K562 (cell line): ENCODE data around the gene NECTIN4. TPM values are rescaled to one million over a fixed set of nuclear protein-coding genes. Genes with fewer than 3 reads are reported as not detected.

Source experiments
- ATAC-seq: fragments of 200-7000 bp; cut with Tn5 transposase; 3 replicates; pipeline ENCODE4 v1.9.1; 2020; ENCODE audit warnings: moderate library complexity
- BruUV-seq: library from RNA; stranded (reverse); fragments of 400-500 nt; replicated peaks from 2 replicates; lab custom pipeline; 2021; lab: Mats Ljungman, UMichigan
- CTCF ChIA-PET: fragments of 300-600 bp; formaldehyde crosslinking; extraction: SDS; loops from one replicate; lab custom pipeline; 2021; ENCODE audit warnings: low intra/inter-chr PET ratio; lab: Yijun Ruan, JAX
- POLR2A ChIA-PET: fragments of 300-600, 350-650 bp; sonication (Branson Sonifier 250); formaldehyde crosslinking; extraction: SDS; loops from one replicate; lab custom pipeline; 2021; ENCODE audit warnings: antibody characterized with exemption, inconsistent platforms; lab: Yijun Ruan, JAX
- DNase-seq, 4 experiments: peaks; one replicate each; pipeline versions ENCODE4 v3.0.0 to v3.0.0-alpha.2; 2011 to 2018; ENCODE audit warnings: low spot score in 3 of 4, mixed read lengths in 3 of 4; ENCODE audit errors: extremely low read depth in 1 of 4
- FAIRE-seq: peaks from 2 replicates; lab custom pipeline; 2011; peaks lifted over from hg19 to GRCh38; lab: Jason Lieb, UNC
- H2AFZ ChIP-seq: 2 replicates; pipeline ENCODE4 v1.6.0; 2011; ENCODE audit warnings: low read depth, low read length, control low read depth, inconsistent platforms
- H3K27ac ChIP-seq: fragments of 200-600 bp; 3 replicates; pipeline ENCODE4 v1.8.0; 2011; ENCODE audit warnings: low read depth, mild to moderate bottlenecking, control low read depth, inconsistent platforms, low read length, moderate library complexity, mixed read lengths; ENCODE audit errors: extremely low read depth
- H3K27me3 ChIP-seq, 2 experiments: fragments of 300-600 bp in 1 of 2; 2 replicates in 1 of 2; 3 replicates in 1 of 2; pipeline versions ENCODE4 v1.6.0 to v1.8.0; 2011; ENCODE audit warnings: inconsistent platforms in 2 of 2, low read length in 2 of 2, mild to moderate bottlenecking in 1 of 2, mixed read lengths in 1 of 2, moderate library complexity in 1 of 2; ENCODE audit not compliant: control insufficient read depth in 2 of 2, insufficient read depth in 2 of 2
- H3K36me3 ChIP-seq: fragments of 300-600 bp; 3 replicates; pipeline ENCODE4 v1.8.0; 2011; ENCODE audit warnings: mild to moderate bottlenecking, low read length, inconsistent platforms; ENCODE audit not compliant: control insufficient read depth, insufficient read depth
- H3K4me1 ChIP-seq, 2 experiments: fragments of 200-600 bp in 1 of 2; replicated peaks in 1 of 2; 2 replicates in 1 of 2; 3 replicates in 1 of 2; pipeline versions ENCODE4 v1.5.1 to v1.8.0; 2011; ENCODE audit warnings: inconsistent platforms in 2 of 2, low read length in 2 of 2, mild to moderate bottlenecking in 1 of 2, mixed read lengths in 1 of 2, moderate library complexity in 1 of 2; ENCODE audit not compliant: control insufficient read depth in 2 of 2, insufficient read depth in 2 of 2
- H3K4me2 ChIP-seq: 2 replicates; pipeline ENCODE4 v1.6.1; 2011; ENCODE audit warnings: low read length, control low read depth, inconsistent platforms, mixed read lengths; ENCODE audit not compliant: insufficient read depth
- H3K4me3 ChIP-seq: fragments of 200-600 bp; sonication (generic), shearing (Covaris generic); 2 replicates; pipeline ENCODE4 v1.5.1; 2016; ENCODE audit warnings: control low read depth, inconsistent platforms
- H3K79me2 ChIP-seq: fragments of 200-600 bp; 3 replicates; pipeline ENCODE4 v1.8.0; 2011; ENCODE audit warnings: low read length, inconsistent platforms; ENCODE audit not compliant: control insufficient read depth, insufficient read depth
- H3K9ac ChIP-seq, 2 experiments: 2 replicates each; pipeline versions ENCODE4 v1.6.0 to v1.6.1; 2011; ENCODE audit warnings: low read depth in 2 of 2, low read length in 2 of 2, control low read depth in 1 of 2, inconsistent platforms in 1 of 2, mild to moderate bottlenecking in 1 of 2, mixed read lengths in 1 of 2; ENCODE audit not compliant: insufficient read depth in 1 of 2
- H3K9me1 ChIP-seq: one replicate; pipeline ENCODE4 v1.6.0; 2011; ENCODE audit warnings: inconsistent platforms, mild to moderate bottlenecking, low read length, moderate library complexity; ENCODE audit not compliant: control insufficient read depth, insufficient read depth
- H3K9me3 ChIP-seq: replicated peaks from 2 replicates; pipeline ENCODE4 v1.5.1; 2011; ENCODE audit warnings: low read depth, low read length, inconsistent platforms; ENCODE audit not compliant: control insufficient read depth, insufficient read depth
- H4K20me1 ChIP-seq: replicated peaks from 2 replicates; pipeline ENCODE4 v1.6.1; 2011; ENCODE audit warnings: low read length, inconsistent platforms, mixed read lengths; ENCODE audit not compliant: control insufficient read depth, insufficient read depth
- DACH1 ChIP-seq: fragments of 450-650 bp; IDR thresholded peaks from 2 replicates; pipeline ENCODE4 v1.6.1; 2018; ENCODE audit not compliant: partially characterized antibody
- EZH2 ChIP-seq: IDR thresholded peaks from 2 replicates; pipeline ENCODE4 v1.6.1; 2012; ENCODE audit warnings: low read depth, mild to moderate bottlenecking, inconsistent platforms, low read length, borderline replicate concordance
- MYBL2 ChIP-seq, 2 experiments: fragments of 450-650 bp in 1 of 2; sonication (generic) in 1 of 2; formaldehyde crosslinking in 1 of 2; IDR thresholded peaks; 2 replicates each; pipeline versions ENCODE4 v1.6.1 to v1.8.1; 2017 to 2022; ENCODE audit warnings: borderline replicate concordance in 1 of 2, inconsistent platforms in 1 of 2, low read depth in 1 of 2, mild to moderate bottlenecking in 1 of 2, missing genetic modification reagents in 1 of 2, moderate library complexity in 1 of 2
- ZNF444 ChIP-seq: fragments of 250-450 bp; sonication (Bioruptor Pico); IDR thresholded peaks from 2 replicates; pipeline ENCODE4 v1.4.0; 2020; ENCODE audit warnings: mild to moderate bottlenecking, moderate library complexity
- WGBS: fragments of 100-300 bp; shearing (Covaris generic); methylation state at CpG from one replicate; pipeline ENCODE4 v1.1.6; 2016; ENCODE audit warnings: low coverage, mixed read lengths; ENCODE audit not compliant: insufficient coverage; ENCODE audit errors: missing lambda C conversion rate; 5-methylcytosine and 5-hydroxymethylcytosine counted together
- in situ Hi-C: fragments of 300-500 bp; cut with MboI; formaldehyde crosslinking; loops from 4 replicates; pipeline ENCODE4 v1.15.0; 2018; ENCODE audit warnings: inconsistent platforms, mixed read lengths
- intact Hi-C: fragments of 100-400 bp; cut with micrococcal nuclease; formaldehyde crosslinking; loops from 2 replicates; pipeline ENCODE4 v1.14.2; 2022
- polyA plus RNA-seq, 8 experiments: library from polyadenylated mRNA; depleted of rRNA in 4 of 8; stranded (reverse) in 5 of 8; unstranded in 3 of 8; fragments of >200 nt; fragmentation: Nextera tagmentation in 2 of 8; fragmentation: Illumina TruSeq in 1 of 8; extraction: Ambion mirVana in 2 of 8; extraction: Trizol in 1 of 8; gene quantifications; 2 replicates each; pipeline versions ENCODE4 v1.2.1 to v1.2.3, GENCODE V29; 2011 to 2014; ENCODE audit warnings: inconsistent platforms in 1 of 8, missing spikeins in 1 of 8
- total RNA-seq, 7 experiments: library from RNA; depleted of rRNA in 6 of 7; stranded (reverse); fragments of >200 nt in 6 of 7; fragmentation: Illumina TruSeq in 2 of 7; extraction: Trizol in 2 of 7; gene quantifications; 2 replicates each; pipeline versions ENCODE4 v1.2.1 to v1.2.3, GENCODE V29; 2011 to 2021; ENCODE audit warnings: low replicate concordance in 1 of 7
- TF ChIP-seq, protein P1 (sequence below): sonication (generic); formaldehyde crosslinking; IDR thresholded peaks from 2 replicates; pipeline ENCODE4 v1.8.0; 2022; ENCODE audit warnings: missing genetic modification reagents, mild to moderate bottlenecking, borderline replicate concordance
- TF ChIP-seq, protein P2 (sequence below): fragments of 200-800 bp; sonication (Bioruptor generic); IDR thresholded peaks from 2 replicates; pipeline ENCODE4 v1.6.1; 2017; ENCODE audit warnings: missing genetic modification characterization, missing compliant biosample characterization
- TF ChIP-seq, protein P3 (sequence below): IDR thresholded peaks from 3 replicates; pipeline ENCODE4 v1.6.1; 2011; ENCODE audit warnings: borderline replicate concordance, mild to moderate bottlenecking, moderate library complexity; ENCODE audit not compliant: insufficient read length; ENCODE audit errors: extremely low read depth
- TF ChIP-seq, protein P4 (sequence below), 3 experiments: IDR thresholded peaks in 2 of 3; conservative IDR thresholded peaks in 1 of 3; 2 replicates each; pipeline ENCODE4 v1.5.1; 2011 to 2012; ENCODE audit warnings: low read length in 3 of 3, mild to moderate bottlenecking in 3 of 3, control low read depth in 2 of 3, improper control_type of control experiment in 1 of 3, inconsistent platforms in 1 of 3, low read depth in 1 of 3, mixed read lengths in 1 of 3, moderate library complexity in 1 of 3; ENCODE audit not compliant: insufficient read depth in 2 of 3

NECTIN4 gene
- total and polyA plus RNA-seq, 9 of the 15 experiments (the other 6 are each of a cell fraction or from before 2014, with no cell fraction given) = 0.01 to 0.09 TPM; not detected in 7

DNA sequence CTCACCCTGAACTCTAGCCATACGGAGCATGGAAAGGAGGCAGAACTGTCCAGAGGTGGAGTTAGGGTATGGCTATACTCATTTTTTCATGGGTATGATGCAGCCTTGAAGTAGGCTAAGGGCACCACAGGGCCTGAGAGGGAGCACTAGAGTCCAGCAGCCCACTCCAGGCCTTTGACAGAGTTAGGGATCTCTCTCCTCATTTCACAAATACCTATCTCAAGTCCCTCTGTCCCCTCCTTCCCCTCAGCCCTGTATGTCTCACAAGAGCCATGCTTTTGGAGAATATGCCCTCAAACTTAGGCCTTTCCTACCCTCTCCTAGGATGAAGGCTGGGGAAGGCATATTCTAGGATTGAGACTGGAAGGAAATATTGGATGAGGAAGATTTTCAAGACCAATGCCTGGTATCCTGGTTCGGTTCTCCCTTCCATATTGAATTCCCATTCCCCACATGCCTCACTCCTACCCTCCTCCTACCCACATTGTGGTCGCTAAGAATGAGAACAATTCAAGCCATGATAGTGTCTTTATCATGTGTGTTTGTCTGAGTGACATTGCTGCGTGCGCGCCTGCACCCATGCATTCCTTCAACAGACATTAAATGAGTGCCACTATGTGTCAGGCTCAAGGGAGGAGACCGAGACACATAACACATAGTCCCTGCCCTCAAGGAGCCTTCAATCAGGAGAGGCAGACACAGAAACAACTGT is 2.6 kb upstream of the NECTIN4 start:
- BruUV-seq = no TSS peak
- no peak overlapping the region for H3K4me3 ChIP-seq
- ATAC-seq = no peak
- FAIRE-seq = no peak
- ChIA-PET POLR2A (no interaction called here), CTCF (no interaction called here)
- H3K4me2 ChIP-seq = no peak overlapping the region
- intact Hi-C loops (no loop called here), in situ Hi-C loops (loop anchor here (10.0 to 25.0 kb wide), 2 partner anchors 97 to 255 kb away; no protein-coding TSS in a partner anchor)
- no peak for DNase-seq
- H3K79me2 ChIP-seq = no peaks in the 10 kb centered on the region
- H4K20me1 ChIP-seq = no peaks in the 10 kb centered on the region
- WGBS = 45% methylated on average over 7 of the region's 7 CpGs
- peaks cover 0 to 5% of the 10 kb centered on the region in 2 experiments; a peak in 2 of 5 replicates for H3K4me1 ChIP-seq
- 0 out of 2 replicates have a peak, but pooled peaks cover 3% of the 10 kb centered on the region for H3K9me3 ChIP-seq
- no peak overlapping the region for H3K9ac ChIP-seq
- H2AFZ ChIP-seq = no peak overlapping the region
- H3K27me3 ChIP-seq = no peaks in the 10 kb centered on the region
- no peak overlapping the region for H3K27ac ChIP-seq
- no peaks in the 10 kb centered on the region for H3K9me1 ChIP-seq
- no peaks in the 10 kb centered on the region for H3K36me3 ChIP-seq
- no peak for TF ChIP-seq MYBL2 (IDR thresholded peaks at IDR 0.05; ENCODE audit: low read depth)
- no peak for TF ChIP-seq MYBL2 (CRISPR knock-in tag; IDR thresholded peaks at IDR 0.05; ENCODE audit: borderline replicate concordance)
- TF ChIP-seq, protein P1, sequence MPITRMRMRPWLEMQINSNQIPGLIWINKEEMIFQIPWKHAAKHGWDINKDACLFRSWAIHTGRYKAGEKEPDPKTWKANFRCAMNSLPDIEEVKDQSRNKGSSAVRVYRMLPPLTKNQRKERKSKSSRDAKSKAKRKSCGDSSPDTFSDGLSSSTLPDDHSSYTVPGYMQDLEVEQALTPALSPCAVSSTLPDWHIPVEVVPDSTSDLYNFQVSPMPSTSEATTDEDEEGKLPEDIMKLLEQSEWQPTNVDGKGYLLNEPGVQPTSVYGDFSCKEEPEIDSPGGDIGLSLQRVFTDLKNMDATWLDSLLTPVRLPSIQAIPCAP = no peak
- TF ChIP-seq, protein P2, sequence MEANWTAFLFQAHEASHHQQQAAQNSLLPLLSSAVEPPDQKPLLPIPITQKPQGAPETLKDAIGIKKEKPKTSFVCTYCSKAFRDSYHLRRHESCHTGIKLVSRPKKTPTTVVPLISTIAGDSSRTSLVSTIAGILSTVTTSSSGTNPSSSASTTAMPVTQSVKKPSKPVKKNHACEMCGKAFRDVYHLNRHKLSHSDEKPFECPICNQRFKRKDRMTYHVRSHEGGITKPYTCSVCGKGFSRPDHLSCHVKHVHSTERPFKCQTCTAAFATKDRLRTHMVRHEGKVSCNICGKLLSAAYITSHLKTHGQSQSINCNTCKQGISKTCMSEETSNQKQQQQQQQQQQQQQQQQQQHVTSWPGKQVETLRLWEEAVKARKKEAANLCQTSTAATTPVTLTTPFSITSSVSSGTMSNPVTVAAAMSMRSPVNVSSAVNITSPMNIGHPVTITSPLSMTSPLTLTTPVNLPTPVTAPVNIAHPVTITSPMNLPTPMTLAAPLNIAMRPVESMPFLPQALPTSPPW (CRISPR knock-in tag) = no peak
- TF ChIP-seq DACH1 = no peak
- TF ChIP-seq, protein P3, sequence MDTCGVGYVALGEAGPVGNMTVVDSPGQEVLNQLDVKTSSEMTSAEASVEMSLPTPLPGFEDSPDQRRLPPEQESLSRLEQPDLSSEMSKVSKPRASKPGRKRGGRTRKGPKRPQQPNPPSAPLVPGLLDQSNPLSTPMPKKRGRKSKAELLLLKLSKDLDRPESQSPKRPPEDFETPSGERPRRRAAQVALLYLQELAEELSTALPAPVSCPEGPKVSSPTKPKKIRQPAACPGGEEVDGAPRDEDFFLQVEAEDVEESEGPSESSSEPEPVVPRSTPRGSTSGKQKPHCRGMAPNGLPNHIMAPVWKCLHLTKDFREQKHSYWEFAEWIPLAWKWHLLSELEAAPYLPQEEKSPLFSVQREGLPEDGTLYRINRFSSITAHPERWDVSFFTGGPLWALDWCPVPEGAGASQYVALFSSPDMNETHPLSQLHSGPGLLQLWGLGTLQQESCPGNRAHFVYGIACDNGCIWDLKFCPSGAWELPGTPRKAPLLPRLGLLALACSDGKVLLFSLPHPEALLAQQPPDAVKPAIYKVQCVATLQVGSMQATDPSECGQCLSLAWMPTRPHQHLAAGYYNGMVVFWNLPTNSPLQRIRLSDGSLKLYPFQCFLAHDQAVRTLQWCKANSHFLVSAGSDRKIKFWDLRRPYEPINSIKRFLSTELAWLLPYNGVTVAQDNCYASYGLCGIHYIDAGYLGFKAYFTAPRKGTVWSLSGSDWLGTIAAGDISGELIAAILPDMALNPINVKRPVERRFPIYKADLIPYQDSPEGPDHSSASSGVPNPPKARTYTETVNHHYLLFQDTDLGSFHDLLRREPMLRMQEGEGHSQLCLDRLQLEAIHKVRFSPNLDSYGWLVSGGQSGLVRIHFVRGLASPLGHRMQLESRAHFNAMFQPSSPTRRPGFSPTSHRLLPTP = no peak
- TF ChIP-seq, protein P4, sequence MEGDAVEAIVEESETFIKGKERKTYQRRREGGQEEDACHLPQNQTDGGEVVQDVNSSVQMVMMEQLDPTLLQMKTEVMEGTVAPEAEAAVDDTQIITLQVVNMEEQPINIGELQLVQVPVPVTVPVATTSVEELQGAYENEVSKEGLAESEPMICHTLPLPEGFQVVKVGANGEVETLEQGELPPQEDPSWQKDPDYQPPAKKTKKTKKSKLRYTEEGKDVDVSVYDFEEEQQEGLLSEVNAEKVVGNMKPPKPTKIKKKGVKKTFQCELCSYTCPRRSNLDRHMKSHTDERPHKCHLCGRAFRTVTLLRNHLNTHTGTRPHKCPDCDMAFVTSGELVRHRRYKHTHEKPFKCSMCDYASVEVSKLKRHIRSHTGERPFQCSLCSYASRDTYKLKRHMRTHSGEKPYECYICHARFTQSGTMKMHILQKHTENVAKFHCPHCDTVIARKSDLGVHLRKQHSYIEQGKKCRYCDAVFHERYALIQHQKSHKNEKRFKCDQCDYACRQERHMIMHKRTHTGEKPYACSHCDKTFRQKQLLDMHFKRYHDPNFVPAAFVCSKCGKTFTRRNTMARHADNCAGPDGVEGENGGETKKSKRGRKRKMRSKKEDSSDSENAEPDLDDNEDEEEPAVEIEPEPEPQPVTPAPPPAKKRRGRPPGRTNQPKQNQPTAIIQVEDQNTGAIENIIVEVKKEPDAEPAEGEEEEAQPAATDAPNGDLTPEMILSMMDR (IDR thresholded peaks at IDR 0.05 in 2 of 3, conservative IDR thresholded peaks at IDR 0.05 in 1 of 3; ENCODE audit: insufficient read depth in 2 of 3, low read depth in 1 of 3, low read length in 3 of 3) = no peak
- no peak for TF ChIP-seq EZH2
- TF ChIP-seq ZNF444 (CRISPR knock-in tag) = no peak
